Measurements from ENCODE around the gene BMP7. TPM values are rescaled to one million over a fixed set of nuclear protein-coding genes. Genes with fewer than 3 reads are reported as not detected.

The BMP7 gene
- total and polyA plus RNA-seq, 2 of the 8 experiments (the other 6 are each of a cell fraction or from before 2014, with no cell fraction given): 9.2 to 14.7 TPM

GRCh38 chr20:57265997-57266290 is 497 bp downstream of the BMP7 start (continued):
- TF ChIP-seq CHD7 (IDR thresholded peaks at IDR 0.05; ENCODE audit: insufficient replicate concordance, low read length) (no peak), BCL11A (IDR thresholded peaks at IDR 0.05; ENCODE audit: low read depth in 2 of 2, low read length in 2 of 2) (no peak), TCF12 (IDR thresholded peaks at IDR 0.05; ENCODE audit: low read depth, low read length) (no peak), SP4 (IDR thresholded peaks at IDR 0.05; ENCODE audit: low read length) (no peak), SRF (IDR thresholded peaks at IDR 0.05; ENCODE audit: low read depth, low read length) (no peak), MAX (IDR thresholded peaks at IDR 0.05) (peak; percentile 62), PHF8 (conservative IDR thresholded peaks at IDR 0.05; ENCODE audit: low read depth, low read length) (no peak), EP300 (IDR thresholded peaks at IDR 0.05; ENCODE audit: borderline replicate concordance in 1 of 2, low read depth in 2 of 2, low read length in 2 of 2) (no peak)
- TF ChIP-seq, protein P1, sequence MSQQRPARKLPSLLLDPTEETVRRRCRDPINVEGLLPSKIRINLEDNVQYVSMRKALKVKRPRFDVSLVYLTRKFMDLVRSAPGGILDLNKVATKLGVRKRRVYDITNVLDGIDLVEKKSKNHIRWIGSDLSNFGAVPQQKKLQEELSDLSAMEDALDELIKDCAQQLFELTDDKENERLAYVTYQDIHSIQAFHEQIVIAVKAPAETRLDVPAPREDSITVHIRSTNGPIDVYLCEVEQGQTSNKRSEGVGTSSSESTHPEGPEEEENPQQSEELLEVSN (IDR thresholded peaks at IDR 0.05): peak; percentile 13

All from H1 (cell line).